DOHH2 (cell line): ENCODE results near the gene CLIP3.

ENCODE experiments used
- H3F3A ChIP-seq: fragments of 200-600 bp; sonication (generic), shearing (Covaris generic); 2 replicates; pipeline ENCODE4 v1.6.0; 2016; ENCODE audit warnings: antibody characterized with exemption, mild to moderate bottlenecking; ENCODE audit not compliant: control insufficient read depth, insufficient read depth
- H3K27ac ChIP-seq: fragments of 200-600 bp; sonication (generic); 2 replicates; pipeline ENCODE4 v1.5.1; 2014; ENCODE audit warnings: low read depth, mild to moderate bottlenecking, low read length, moderate library complexity
- H3K27me3 ChIP-seq: fragments of 200-600 bp; sonication (generic); 2 replicates; pipeline ENCODE4 v1.6.1; 2014; ENCODE audit warnings: mild to moderate bottlenecking, low read length, mixed read lengths; ENCODE audit not compliant: control insufficient read depth
- H3K36me3 ChIP-seq: fragments of 200-600 bp; sonication (generic); 2 replicates; pipeline ENCODE4 v1.6.1; 2014; ENCODE audit warnings: mild to moderate bottlenecking, low read length, moderate library complexity, mixed read lengths; ENCODE audit not compliant: control insufficient read depth
- H3K4me1 ChIP-seq: fragments of 200-600 bp; sonication (generic); 2 replicates; pipeline ENCODE4 v1.6.1; 2014; ENCODE audit warnings: mild to moderate bottlenecking, low read length, mixed read lengths; ENCODE audit not compliant: control insufficient read depth
- H3K4me2 ChIP-seq: fragments of 200-600 bp; sonication (generic); 2 replicates; pipeline ENCODE4 v1.6.0; 2014; ENCODE audit warnings: mild to moderate bottlenecking, low read length, moderate library complexity
- H3K4me3 ChIP-seq: fragments of 200-600 bp; sonication (generic); 2 replicates; pipeline ENCODE4 v1.5.1; 2014; ENCODE audit warnings: mild to moderate bottlenecking, low read length, mixed read lengths
- H3K79me2 ChIP-seq: fragments of 200-600 bp; sonication (generic); 2 replicates; pipeline ENCODE4 v1.6.1; 2014; ENCODE audit warnings: mild to moderate bottlenecking, low read length, mixed read lengths; ENCODE audit not compliant: control insufficient read depth
- H3K9me2 ChIP-seq: fragments of 200-600 bp; sonication (generic); replicated peaks from 2 replicates; pipeline ENCODE4 v1.6.1; 2014; ENCODE audit warnings: mild to moderate bottlenecking, low read length, mixed read lengths; ENCODE audit not compliant: control insufficient read depth
- H3K9me3 ChIP-seq: fragments of 200-600 bp; sonication (generic); 2 replicates; pipeline ENCODE4 v1.6.1; 2014; ENCODE audit warnings: antibody characterized with exemption, low read length, mixed read lengths; ENCODE audit not compliant: control insufficient read depth, insufficient read depth
- H4K20me1 ChIP-seq: fragments of 200-600 bp; sonication (generic); 2 replicates; pipeline ENCODE4 v1.6.0; 2014; ENCODE audit warnings: low read depth, mild to moderate bottlenecking, antibody characterized with exemption, low read length, moderate library complexity; ENCODE audit not compliant: control insufficient read depth, insufficient read depth
- EZH2phosphoT487 ChIP-seq: fragments of 200-600 bp; sonication (generic); IDR thresholded peaks from 2 replicates; pipeline ENCODE4 v1.6.1; 2017; ENCODE audit warnings: borderline replicate concordance, mild to moderate bottlenecking, antibody characterized with exemption, low read length, moderate library complexity, mixed read lengths
- TF ChIP-seq, protein P1 (sequence below): fragments of 200-600 bp; sonication (generic); IDR thresholded peaks from one replicate; pipeline ENCODE4 v1.5.1; 2014; ENCODE audit warnings: antibody characterized with exemption, mild to moderate bottlenecking, low read depth, low read length; ENCODE audit not compliant: poor library complexity, severe bottlenecking

The CLIP3 gene

DNA sequence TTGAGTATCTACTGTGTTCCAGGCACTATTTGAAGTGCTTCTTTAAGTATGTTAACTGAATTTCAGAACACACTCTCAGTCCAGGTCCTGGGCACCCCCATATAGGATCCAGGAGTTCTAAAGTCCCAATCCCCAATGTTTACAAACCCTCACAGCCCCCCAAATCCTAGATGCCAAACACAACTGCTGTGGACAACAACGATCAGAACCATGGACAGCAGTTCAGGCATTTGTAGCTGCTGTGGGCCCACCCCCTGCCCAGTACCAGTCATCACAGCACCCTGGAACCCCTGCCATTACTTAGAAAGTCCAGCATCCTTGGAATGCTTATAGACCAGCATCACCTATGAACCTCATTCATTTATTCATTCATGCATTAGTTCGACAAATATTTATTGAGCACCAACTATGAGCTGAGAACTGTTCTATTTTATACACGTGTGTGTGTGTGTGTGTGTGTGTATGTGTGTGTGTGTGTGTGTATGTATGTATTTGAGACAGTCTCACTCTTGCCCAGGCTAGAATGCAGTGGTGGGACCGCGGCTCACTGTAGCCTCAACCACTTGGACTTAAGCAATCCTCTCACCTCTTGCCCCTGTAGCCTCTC lies 57.0 kb downstream of the CLIP3 start:
- no peak overlapping the region for H3K4me3 ChIP-seq
- no peak for TF ChIP-seq EZH2phosphoT487
- TF ChIP-seq, protein P1, sequence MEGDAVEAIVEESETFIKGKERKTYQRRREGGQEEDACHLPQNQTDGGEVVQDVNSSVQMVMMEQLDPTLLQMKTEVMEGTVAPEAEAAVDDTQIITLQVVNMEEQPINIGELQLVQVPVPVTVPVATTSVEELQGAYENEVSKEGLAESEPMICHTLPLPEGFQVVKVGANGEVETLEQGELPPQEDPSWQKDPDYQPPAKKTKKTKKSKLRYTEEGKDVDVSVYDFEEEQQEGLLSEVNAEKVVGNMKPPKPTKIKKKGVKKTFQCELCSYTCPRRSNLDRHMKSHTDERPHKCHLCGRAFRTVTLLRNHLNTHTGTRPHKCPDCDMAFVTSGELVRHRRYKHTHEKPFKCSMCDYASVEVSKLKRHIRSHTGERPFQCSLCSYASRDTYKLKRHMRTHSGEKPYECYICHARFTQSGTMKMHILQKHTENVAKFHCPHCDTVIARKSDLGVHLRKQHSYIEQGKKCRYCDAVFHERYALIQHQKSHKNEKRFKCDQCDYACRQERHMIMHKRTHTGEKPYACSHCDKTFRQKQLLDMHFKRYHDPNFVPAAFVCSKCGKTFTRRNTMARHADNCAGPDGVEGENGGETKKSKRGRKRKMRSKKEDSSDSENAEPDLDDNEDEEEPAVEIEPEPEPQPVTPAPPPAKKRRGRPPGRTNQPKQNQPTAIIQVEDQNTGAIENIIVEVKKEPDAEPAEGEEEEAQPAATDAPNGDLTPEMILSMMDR: no peak
- H3K36me3 ChIP-seq: no peaks in the 10 kb centered on the region
- H3K9me3 ChIP-seq: no peaks in the 10 kb centered on the region
- no peak overlapping the region for H3K27ac ChIP-seq
- H4K20me1 ChIP-seq: no peaks in the 10 kb centered on the region
- H3K9me2 ChIP-seq: no peaks in the 10 kb centered on the region
- H3F3A ChIP-seq: no peaks in the 10 kb centered on the region
- H3K79me2 ChIP-seq: no peaks in the 10 kb centered on the region
- H3K4me2 ChIP-seq: no peak overlapping the region
- H3K27me3 ChIP-seq: no peaks in the 10 kb centered on the region
- no peaks in the 10 kb centered on the region for H3K4me1 ChIP-seq

DNA sequence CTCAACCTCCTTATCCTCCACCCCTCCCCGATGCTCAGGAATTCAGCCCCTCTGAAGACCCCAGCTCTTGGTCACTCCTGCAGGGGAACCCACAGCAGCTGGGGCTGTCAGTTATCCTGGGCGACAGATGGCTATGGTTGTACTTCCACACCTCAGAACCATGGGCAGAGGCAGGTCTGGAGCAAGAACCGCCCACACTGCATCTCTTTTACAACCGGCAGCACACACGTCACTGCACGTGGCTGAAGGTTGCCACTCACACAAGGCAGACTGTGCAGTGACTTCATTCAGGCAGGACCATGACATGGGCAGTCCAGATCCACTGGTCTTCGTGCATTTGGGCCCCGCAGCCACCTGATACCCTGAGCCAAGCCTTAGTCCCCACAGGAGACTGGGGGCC lies 59.2 kb downstream of the CLIP3 start:
- Histone ChIP-seq H3K27me3 (no peaks in the 10 kb centered on the region), H3K9me2 (no peaks in the 10 kb centered on the region), H3K4me1 (no peaks in the 10 kb centered on the region), H3K36me3 (no peaks in the 10 kb centered on the region), H3K79me2 (no peaks in the 10 kb centered on the region), H3K9me3 (no peaks in the 10 kb centered on the region), H3K4me2 (no peak overlapping the region), H3K27ac (no peak overlapping the region), H4K20me1 (no peaks in the 10 kb centered on the region), H3K4me3 (no peak overlapping the region), H3F3A (no peaks in the 10 kb centered on the region)
- TF ChIP-seq, protein P1: no peak
- no peak for TF ChIP-seq EZH2phosphoT487

DNA sequence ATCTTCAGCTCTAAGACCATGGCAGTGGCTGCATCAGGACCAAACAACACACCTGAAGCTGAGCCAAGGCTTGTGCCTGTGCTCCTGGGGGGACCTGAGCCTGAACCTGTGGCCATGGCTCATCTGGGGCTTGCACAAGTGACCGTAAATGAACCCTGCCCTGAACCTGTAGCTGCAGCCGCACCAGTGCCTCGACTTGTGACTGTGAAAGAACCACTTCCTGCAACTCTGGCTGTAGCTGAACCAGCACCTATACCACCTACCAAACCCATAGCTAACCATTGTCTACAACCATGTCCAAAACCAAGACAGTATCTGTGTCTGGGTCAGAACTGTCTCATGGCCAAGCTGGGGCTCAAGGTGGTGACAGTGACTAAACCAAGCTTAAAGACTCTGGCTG lies 65.9 kb downstream of the CLIP3 start:
- Histone ChIP-seq H3K27ac (no peak overlapping the region), H3K9me3 (no peaks in the 10 kb centered on the region), H3K79me2 (no peaks in the 10 kb centered on the region), H3K9me2 (no peaks in the 10 kb centered on the region), H3K4me1 (no peaks in the 10 kb centered on the region), H3K27me3 (no peaks in the 10 kb centered on the region), H3K4me2 (no peak overlapping the region), H3K36me3 (no peaks in the 10 kb centered on the region), H3F3A (no peaks in the 10 kb centered on the region; the same call in 1 of the 2 replicates), H4K20me1 (no peaks in the 10 kb centered on the region), H3K4me3 (no peak overlapping the region)
- no peak for TF ChIP-seq EZH2phosphoT487
- TF ChIP-seq, protein P1: no peak
